Liver (tissue), 9 donors: ENCODE data around the gene UVSSA. TPM values are rescaled to one million over a fixed set of nuclear protein-coding genes. Genes with fewer than 3 reads are reported as not detected.

Source experiments
- DNase-seq: peaks from one replicate; pipeline ENCODE4 v3.0.0-alpha.2; 2017; ENCODE audit warnings: low spot score
- H3K27ac ChIP-seq, 2 donors: one replicate each; pipeline ENCODE4 v1.7.0; 2013; ENCODE audit warnings: inconsistent platforms in 2 of 2, low read length in 2 of 2, control low read depth in 1 of 2, low read depth in 1 of 2, mild to moderate bottlenecking in 1 of 2
- H3K27me3 ChIP-seq, 4 donors: one replicate each; pipeline versions ENCODE4 v1.6.1 to v1.7.0; 2013; ENCODE audit warnings: low read length in 3 of 4, inconsistent platforms in 1 of 4, mild to moderate bottlenecking in 1 of 4, moderate library complexity in 1 of 4; ENCODE audit not compliant: control insufficient read depth in 4 of 4, insufficient read depth in 4 of 4
- H3K36me3 ChIP-seq, 4 donors: one replicate each; pipeline versions ENCODE4 v1.6.1 to v1.7.0; 2013; ENCODE audit warnings: low read length in 3 of 4, mild to moderate bottlenecking in 3 of 4, low read depth in 1 of 4, moderate library complexity in 1 of 4; ENCODE audit not compliant: control insufficient read depth in 4 of 4, insufficient read depth in 3 of 4
- H3K4me1 ChIP-seq, 4 donors: one replicate each; pipeline versions ENCODE4 v1.6.1 to v1.7.0; 2013; ENCODE audit warnings: low read length in 3 of 4, mild to moderate bottlenecking in 3 of 4, moderate library complexity in 1 of 4; ENCODE audit not compliant: control insufficient read depth in 4 of 4, insufficient read depth in 4 of 4
- H3K4me3 ChIP-seq, 3 donors: one replicate each; pipeline versions ENCODE4 v1.6.1 to v1.7.0; 2013; ENCODE audit warnings: low read length in 3 of 3, control low read depth in 1 of 3, low read depth in 1 of 3, mild to moderate bottlenecking in 1 of 3
- H3K9ac ChIP-seq, 2 donors: one replicate each; pipeline ENCODE4 v1.7.0; 2013; ENCODE audit warnings: low read length in 2 of 2, mild to moderate bottlenecking in 2 of 2, moderate library complexity in 2 of 2, control low read depth in 1 of 2, low read depth in 1 of 2
- H3K9me3 ChIP-seq, 4 donors: one replicate each; pipeline versions ENCODE4 v1.6.1 to v1.7.0; 2013; ENCODE audit warnings: low read length in 3 of 4; ENCODE audit not compliant: control insufficient read depth in 4 of 4
- ATF3 ChIP-seq: IDR thresholded peaks from 2 replicates; pipeline ENCODE4 v1.6.1; 2016; ENCODE audit warnings: antibody characterized with exemption
- EGR1 ChIP-seq, 2 donors: IDR thresholded peaks; 2 replicates each; pipeline ENCODE4 v1.6.1; 2016 to 2018; ENCODE audit warnings: antibody characterized with exemption in 2 of 2, low read depth in 2 of 2
- FOXA1 ChIP-seq: IDR thresholded peaks from 2 replicates; pipeline ENCODE4 v1.6.1; 2016; ENCODE audit warnings: antibody characterized with exemption
- FOXA2 ChIP-seq: IDR thresholded peaks from 2 replicates; pipeline ENCODE4 v1.6.1; 2016; ENCODE audit warnings: antibody characterized with exemption
- GABPA ChIP-seq, 2 donors: IDR thresholded peaks in 1 of 2; conservative IDR thresholded peaks in 1 of 2; 2 replicates each; pipeline ENCODE4 v1.6.1; 2016; ENCODE audit warnings: antibody characterized with exemption in 2 of 2, mild to moderate bottlenecking in 1 of 2, moderate library complexity in 1 of 2
- HNF4A ChIP-seq, 2 donors: conservative IDR thresholded peaks; 2 replicates each; pipeline ENCODE4 v1.6.1; 2016; ENCODE audit warnings: antibody characterized with exemption in 2 of 2, mild to moderate bottlenecking in 2 of 2
- HNF4G ChIP-seq: IDR thresholded peaks from 2 replicates; pipeline ENCODE4 v1.6.1; 2016; ENCODE audit warnings: antibody characterized with exemption
- JUND ChIP-seq, 2 donors: IDR thresholded peaks; 2 replicates each; pipeline ENCODE4 v1.6.1; 2016; ENCODE audit warnings: antibody characterized with exemption in 2 of 2
- NR2F2 ChIP-seq: IDR thresholded peaks from 2 replicates; pipeline ENCODE4 v1.6.1; 2016; ENCODE audit warnings: antibody characterized with exemption
- RAD21 ChIP-seq, 2 donors: IDR thresholded peaks; 2 replicates each; pipeline ENCODE4 v1.6.1; 2016; ENCODE audit warnings: antibody characterized with exemption in 2 of 2, mild to moderate bottlenecking in 2 of 2
- RXRA ChIP-seq, 2 donors: IDR thresholded peaks; 2 replicates each; pipeline ENCODE4 v1.6.1; 2017 to 2018; ENCODE audit warnings: antibody characterized with exemption in 2 of 2, mild to moderate bottlenecking in 1 of 2
- SP1 ChIP-seq: IDR thresholded peaks from 2 replicates; pipeline ENCODE4 v1.6.1; 2018; ENCODE audit warnings: antibody characterized with exemption, mild to moderate bottlenecking
- TAF1 ChIP-seq: conservative IDR thresholded peaks from 2 replicates; pipeline ENCODE4 v1.6.1; 2016; ENCODE audit warnings: antibody characterized with exemption, mild to moderate bottlenecking
- YY1 ChIP-seq: IDR thresholded peaks from 2 replicates; pipeline ENCODE4 v1.6.1; 2016; ENCODE audit warnings: antibody characterized with exemption, mild to moderate bottlenecking
- ZBTB33 ChIP-seq: IDR thresholded peaks from 2 replicates; pipeline ENCODE4 v1.6.1; 2016; ENCODE audit warnings: antibody characterized with exemption
- WGBS: extraction: QIAGEN DNeasy Blood & Tissue Kit; methylation state at CpG from one replicate; pipeline ENCODE4 v1.1.7; 2013; 5-methylcytosine and 5-hydroxymethylcytosine counted together
- polyA plus RNA-seq, 2 donors: library from polyadenylated mRNA; stranded (reverse) in 1 of 2; unstranded in 1 of 2; fragments of 200-250 nt in 1 of 2; fragments of >200 nt in 1 of 2; fragmentation: Nextera tagmentation in 1 of 2; extraction: Ambion mirVana in 1 of 2; gene quantifications; one replicate each; pipeline versions ENCODE4 v1.2.1 to v1.2.3, GENCODE V29; 2013 to 2015
- total RNA-seq, 2 donors: library from RNA; depleted of rRNA; stranded (reverse); fragments of >200 nt; gene quantifications; one replicate each; pipeline ENCODE4 v1.2.3, GENCODE V29; 2014
- TF ChIP-seq, protein P1 (sequence below): IDR thresholded peaks from 2 replicates; pipeline ENCODE4 v1.6.1; 2016; ENCODE audit warnings: antibody characterized with exemption
- TF ChIP-seq, protein P2 (sequence below): IDR thresholded peaks from 2 replicates; pipeline ENCODE4 v1.6.1; 2016; ENCODE audit warnings: antibody characterized with exemption, mild to moderate bottlenecking
- TF ChIP-seq, protein P3 (sequence below): fragments of 150-350 bp; IDR thresholded peaks from 2 replicates; pipeline ENCODE4 v1.5.1; 2017; ENCODE audit warnings: improper control_type of control experiment, low read depth, low read length; ENCODE audit not compliant: missing input control
- donor health status: healthy.
- donor health status: healthy.
- donor health status: healthy.
- donor health status: healthy.
- donor health status: healthy.

Gene UVSSA
- total and polyA plus RNA-seq, 4 donors, result 2.2 to 18.3 (median 3.6) TPM

DNA sequence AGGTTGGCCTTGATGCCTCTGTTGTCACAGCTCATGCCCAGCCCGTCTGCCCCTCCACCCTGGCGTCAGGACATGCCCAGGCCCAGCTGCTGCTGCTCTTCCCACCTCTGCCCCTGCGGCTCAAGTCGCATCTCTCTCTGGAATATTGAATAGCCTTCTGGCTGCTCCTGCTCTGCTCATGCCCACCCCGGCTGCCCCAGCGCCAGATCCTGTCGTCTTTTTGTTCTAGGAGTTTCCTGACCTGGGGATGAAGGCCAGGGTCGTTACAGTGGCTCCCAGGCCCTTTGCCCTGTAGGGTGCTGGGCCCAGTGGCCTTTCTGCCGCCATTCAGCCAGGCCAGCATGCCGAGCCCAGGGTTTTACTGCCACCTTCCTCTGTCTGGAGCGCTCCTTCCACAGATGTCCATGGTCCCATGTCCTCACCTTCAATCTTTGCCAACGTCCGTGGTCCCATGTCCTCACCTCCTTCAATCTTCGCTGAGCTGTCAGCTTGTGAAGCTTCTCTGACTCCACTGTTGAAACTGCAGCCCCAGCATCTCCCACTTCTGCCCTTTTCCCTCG, 47.6 kb upstream of the UVSSA start:
- Histone ChIP-seq H3K36me3 (peaks cover 0 to 16% (median 8%) of the 10 kb centered on the region in 4 donors), H3K9ac (no peak overlapping the region), H3K4me1 (peaks cover 0 to 5% (median 2%) of the 10 kb centered on the region in 4 donors), H3K4me3 (no peak overlapping the region), H3K27ac (peak overlapping the region in 1 of 2 donors; percentile 22), H3K27me3 (no peaks in the 10 kb centered on the region), H3K9me3 (no peaks in the 10 kb centered on the region)
- TF ChIP-seq TAF1, result no peak
- no peak for TF ChIP-seq RXRA (IDR thresholded peaks at IDR 0.05)
- no peak for TF ChIP-seq FOXA1
- TF ChIP-seq GABPA (IDR thresholded peaks at IDR 0.05 in 1 of 2, conservative IDR thresholded peaks at IDR 0.05 in 1 of 2), result no peak
- TF ChIP-seq YY1, result no peak
- no peak for TF ChIP-seq NR2F2
- no peak for TF ChIP-seq RAD21 (IDR thresholded peaks at IDR 0.05)
- no peak for TF ChIP-seq EGR1 (IDR thresholded peaks at IDR 0.05; ENCODE audit: low read depth in 2 of 2)
- TF ChIP-seq JUND (IDR thresholded peaks at IDR 0.05), result no peak
- TF ChIP-seq, protein P1, sequence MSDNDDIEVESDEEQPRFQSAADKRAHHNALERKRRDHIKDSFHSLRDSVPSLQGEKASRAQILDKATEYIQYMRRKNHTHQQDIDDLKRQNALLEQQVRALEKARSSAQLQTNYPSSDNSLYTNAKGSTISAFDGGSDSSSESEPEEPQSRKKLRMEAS, result no peak
- TF ChIP-seq, protein P2, sequence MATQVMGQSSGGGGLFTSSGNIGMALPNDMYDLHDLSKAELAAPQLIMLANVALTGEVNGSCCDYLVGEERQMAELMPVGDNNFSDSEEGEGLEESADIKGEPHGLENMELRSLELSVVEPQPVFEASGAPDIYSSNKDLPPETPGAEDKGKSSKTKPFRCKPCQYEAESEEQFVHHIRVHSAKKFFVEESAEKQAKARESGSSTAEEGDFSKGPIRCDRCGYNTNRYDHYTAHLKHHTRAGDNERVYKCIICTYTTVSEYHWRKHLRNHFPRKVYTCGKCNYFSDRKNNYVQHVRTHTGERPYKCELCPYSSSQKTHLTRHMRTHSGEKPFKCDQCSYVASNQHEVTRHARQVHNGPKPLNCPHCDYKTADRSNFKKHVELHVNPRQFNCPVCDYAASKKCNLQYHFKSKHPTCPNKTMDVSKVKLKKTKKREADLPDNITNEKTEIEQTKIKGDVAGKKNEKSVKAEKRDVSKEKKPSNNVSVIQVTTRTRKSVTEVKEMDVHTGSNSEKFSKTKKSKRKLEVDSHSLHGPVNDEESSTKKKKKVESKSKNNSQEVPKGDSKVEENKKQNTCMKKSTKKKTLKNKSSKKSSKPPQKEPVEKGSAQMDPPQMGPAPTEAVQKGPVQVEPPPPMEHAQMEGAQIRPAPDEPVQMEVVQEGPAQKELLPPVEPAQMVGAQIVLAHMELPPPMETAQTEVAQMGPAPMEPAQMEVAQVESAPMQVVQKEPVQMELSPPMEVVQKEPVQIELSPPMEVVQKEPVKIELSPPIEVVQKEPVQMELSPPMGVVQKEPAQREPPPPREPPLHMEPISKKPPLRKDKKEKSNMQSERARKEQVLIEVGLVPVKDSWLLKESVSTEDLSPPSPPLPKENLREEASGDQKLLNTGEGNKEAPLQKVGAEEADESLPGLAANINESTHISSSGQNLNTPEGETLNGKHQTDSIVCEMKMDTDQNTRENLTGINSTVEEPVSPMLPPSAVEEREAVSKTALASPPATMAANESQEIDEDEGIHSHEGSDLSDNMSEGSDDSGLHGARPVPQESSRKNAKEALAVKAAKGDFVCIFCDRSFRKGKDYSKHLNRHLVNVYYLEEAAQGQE, result no peak
- no peak for TF ChIP-seq HNF4G
- TF ChIP-seq, protein P3, sequence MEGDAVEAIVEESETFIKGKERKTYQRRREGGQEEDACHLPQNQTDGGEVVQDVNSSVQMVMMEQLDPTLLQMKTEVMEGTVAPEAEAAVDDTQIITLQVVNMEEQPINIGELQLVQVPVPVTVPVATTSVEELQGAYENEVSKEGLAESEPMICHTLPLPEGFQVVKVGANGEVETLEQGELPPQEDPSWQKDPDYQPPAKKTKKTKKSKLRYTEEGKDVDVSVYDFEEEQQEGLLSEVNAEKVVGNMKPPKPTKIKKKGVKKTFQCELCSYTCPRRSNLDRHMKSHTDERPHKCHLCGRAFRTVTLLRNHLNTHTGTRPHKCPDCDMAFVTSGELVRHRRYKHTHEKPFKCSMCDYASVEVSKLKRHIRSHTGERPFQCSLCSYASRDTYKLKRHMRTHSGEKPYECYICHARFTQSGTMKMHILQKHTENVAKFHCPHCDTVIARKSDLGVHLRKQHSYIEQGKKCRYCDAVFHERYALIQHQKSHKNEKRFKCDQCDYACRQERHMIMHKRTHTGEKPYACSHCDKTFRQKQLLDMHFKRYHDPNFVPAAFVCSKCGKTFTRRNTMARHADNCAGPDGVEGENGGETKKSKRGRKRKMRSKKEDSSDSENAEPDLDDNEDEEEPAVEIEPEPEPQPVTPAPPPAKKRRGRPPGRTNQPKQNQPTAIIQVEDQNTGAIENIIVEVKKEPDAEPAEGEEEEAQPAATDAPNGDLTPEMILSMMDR, result no peak
- TF ChIP-seq FOXA2, result no peak
- TF ChIP-seq ATF3, result no peak
- no peak for TF ChIP-seq SP1
- no peak for TF ChIP-seq HNF4A (conservative IDR thresholded peaks at IDR 0.05)
- no peak for TF ChIP-seq ZBTB33
- DNase-seq, result no peak
- WGBS, result 92% methylated on average over 15 of the region's 15 CpGs
